GM13976 (cell line): ENCODE measurements around the gene HS3ST4.

Experiments
- DNase-seq: peaks from one replicate; pipeline ENCODE4 v3.0.0; 2012; ENCODE audit warnings: low spot score
- CTCF ChIP-seq: IDR thresholded peaks from 2 replicates; pipeline ENCODE4 v1.5.1; 2012; ENCODE audit warnings: borderline replicate concordance, mild to moderate bottlenecking; ENCODE audit not compliant: insufficient read depth; ENCODE audit errors: extremely low read depth, missing control alignments, control extremely low read depth
- in situ Hi-C: fragments of 300-500 bp; cut with MboI; formaldehyde crosslinking; loops from one replicate; pipeline ENCODE4 v1.12.0; 2022; ENCODE audit warnings: low sequenced_read_pairs, mixed read lengths, inconsistent platforms; ENCODE audit not compliant: unreplicated experiment

The HS3ST4 gene

GRCh38 chr16:26111900-26112299, 420.1 kb downstream of the HS3ST4 start:
- DNase-seq: no peak
- TF ChIP-seq CTCF: no peak
- in situ Hi-C loops: no loop called here

GRCh38 chr16:26118575-26118974, 426.8 kb downstream of the HS3ST4 start:
- no peak for DNase-seq
- in situ Hi-C loops: no loop called here
- TF ChIP-seq CTCF: no peak

- no peak for DNase-seq
- in situ Hi-C loops: no loop called here
- TF ChIP-seq CTCF: no peak
Observed at GRCh38 chr16:26120729-26121128, 429.0 kb downstream of the HS3ST4 start.

- in situ Hi-C loops: no loop called here
Observed at GRCh38 chr16:26128296-26128695, 436.5 kb downstream of the HS3ST4 start.

GRCh38 chr16:26129997-26130396, 438.2 kb downstream of the HS3ST4 start:
- in situ Hi-C loops: no loop called here
- TF ChIP-seq CTCF: no peak
- no peak for DNase-seq

More at GRCh38 chr16:26128296-26128695, 436.5 kb downstream of the HS3ST4 start:
- DNase-seq: no peak
- TF ChIP-seq CTCF: no peak

- no peak for TF ChIP-seq CTCF
- DNase-seq: no peak
- in situ Hi-C loops: no loop called here
Observed at GRCh38 chr16:26133416-26134093, 441.8 kb downstream of the HS3ST4 start.
